ENCODE results near the gene GATAD2A. TPM values are rescaled to one million over a fixed set of nuclear protein-coding genes. Genes with fewer than 3 reads are reported as not detected.

Gene GATAD2A
- total RNA-seq, 1 donor from 2014 or later: 84.0 TPM

DNA sequence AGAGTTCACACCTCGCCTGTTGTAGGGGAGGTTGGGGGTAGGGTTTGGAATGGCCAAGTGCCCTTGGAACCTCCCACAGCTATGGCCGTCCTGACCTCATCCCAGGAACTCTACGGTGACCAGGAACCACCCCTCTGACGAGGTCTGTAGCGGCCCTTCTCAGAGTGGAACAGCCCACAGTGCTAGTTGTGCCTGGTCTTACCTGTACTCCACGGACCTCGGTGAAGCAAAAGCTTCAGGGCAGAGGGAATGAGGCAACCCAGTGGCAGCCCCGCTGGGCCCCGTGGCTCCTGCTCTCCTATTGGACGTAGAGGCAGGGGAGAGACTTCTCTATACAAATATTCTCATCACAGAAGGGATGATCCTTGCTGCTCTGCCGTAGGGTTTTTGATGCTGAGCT, 102.7 kb downstream of the GATAD2A start:
- no peak for DNase-seq
- no peak for TF ChIP-seq CTCF (IDR thresholded peaks at IDR 0.05)
- H3K27ac ChIP-seq: no peak overlapping the region
- no peaks in the 10 kb centered on the region for H3K27me3 ChIP-seq (ENCODE audit: low read depth)
- intact Hi-C loops (cut with DNase I): no loop called here
- peaks cover 54% of the 10 kb centered on the region for H3K36me3 ChIP-seq
- no peaks in the 10 kb centered on the region for H3K9me3 ChIP-seq
- no peaks in the 10 kb centered on the region for H3K4me1 ChIP-seq
- ATAC-seq: no peak
- no peak overlapping the region for H3K4me3 ChIP-seq

DNA sequence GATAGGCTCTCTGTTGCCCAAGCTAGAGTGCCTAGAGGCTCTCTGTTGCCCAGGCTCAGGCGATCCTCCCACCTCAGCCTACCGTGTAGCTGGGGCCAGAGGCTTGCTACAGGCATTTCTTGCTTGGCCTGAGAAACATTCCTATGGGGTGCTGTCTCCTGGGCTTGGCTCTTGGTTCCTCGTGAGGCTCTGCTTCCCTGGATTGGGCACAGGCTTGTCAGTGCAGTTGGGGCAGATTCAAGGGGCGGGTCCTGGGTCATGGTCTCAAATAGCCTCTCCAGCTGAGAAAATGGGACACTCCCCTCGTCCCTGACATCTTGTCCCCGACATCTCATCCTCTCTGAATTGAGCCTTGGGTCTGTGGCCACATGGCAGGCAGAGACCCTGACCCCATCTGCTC, 105.0 kb downstream of the GATAD2A start:
- intact Hi-C loops (cut with DNase I): no loop called here
- no peak for ATAC-seq

DNA sequence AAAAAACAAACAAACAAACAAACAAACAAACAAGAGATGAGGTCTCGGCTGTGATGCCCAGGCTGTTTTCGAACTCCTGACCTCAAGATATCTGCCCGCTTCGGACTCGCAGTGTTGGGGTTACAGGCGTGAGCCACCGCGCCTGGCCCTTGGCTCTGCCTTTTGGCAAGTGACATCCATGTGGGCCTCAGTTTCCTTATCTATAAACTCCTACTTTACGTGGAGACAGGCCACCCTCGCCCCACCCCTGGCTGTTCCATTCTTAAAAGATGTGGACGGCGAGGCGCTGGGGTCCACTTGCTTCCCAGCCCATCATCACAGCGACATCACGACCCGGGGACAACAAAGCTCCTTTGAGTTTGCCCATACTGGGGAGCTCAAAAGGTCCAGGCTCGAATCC, 108.2 kb downstream of the GATAD2A start:
- intact Hi-C loops (cut with DNase I): no loop called here
- Histone ChIP-seq H3K27me3 (ENCODE audit: low read depth) (no peaks in the 10 kb centered on the region), H3K4me3 (no peak overlapping the region), H3K9me3 (no peaks in the 10 kb centered on the region), H3K27ac (no peak overlapping the region), H3K36me3 (peaks cover under 1% of the 10 kb centered on the region), H3K4me1 (peaks cover 23% of the 10 kb centered on the region)
- no peak for ATAC-seq
- DNase-seq: no peak
- no peak for TF ChIP-seq CTCF (IDR thresholded peaks at IDR 0.05)

More for the DNA sequence above, 105.0 kb downstream of the GATAD2A start:
- no peak for DNase-seq
- TF ChIP-seq CTCF (IDR thresholded peaks at IDR 0.05): no peak
- H3K4me1 ChIP-seq: peaks cover 5% of the 10 kb centered on the region
- no peak overlapping the region for H3K27ac ChIP-seq
- peaks cover 32% of the 10 kb centered on the region for H3K36me3 ChIP-seq
- H3K27me3 ChIP-seq (ENCODE audit: low read depth): no peaks in the 10 kb centered on the region
- no peaks in the 10 kb centered on the region for H3K9me3 ChIP-seq
- H3K4me3 ChIP-seq: no peak overlapping the region

- DNase-seq (no peak), ATAC-seq (no peak)
- H3K4me3 ChIP-seq: peak overlapping the region; percentile 23
- TF ChIP-seq CTCF (IDR thresholded peaks at IDR 0.05): no peak
- intact Hi-C loops (cut with DNase I): no loop called here
- no peaks in the 10 kb centered on the region for H3K9me3 ChIP-seq
- no peaks in the 10 kb centered on the region for H3K27me3 ChIP-seq (ENCODE audit: low read depth)
- H3K4me1 ChIP-seq: peaks cover 23% of the 10 kb centered on the region
- H3K27ac ChIP-seq: no peak overlapping the region
- peaks cover 6% of the 10 kb centered on the region for H3K36me3 ChIP-seq
These were observed 108.8 kb downstream of the GATAD2A start for GRCh38 chr19:19514215-19514657.

DNA sequence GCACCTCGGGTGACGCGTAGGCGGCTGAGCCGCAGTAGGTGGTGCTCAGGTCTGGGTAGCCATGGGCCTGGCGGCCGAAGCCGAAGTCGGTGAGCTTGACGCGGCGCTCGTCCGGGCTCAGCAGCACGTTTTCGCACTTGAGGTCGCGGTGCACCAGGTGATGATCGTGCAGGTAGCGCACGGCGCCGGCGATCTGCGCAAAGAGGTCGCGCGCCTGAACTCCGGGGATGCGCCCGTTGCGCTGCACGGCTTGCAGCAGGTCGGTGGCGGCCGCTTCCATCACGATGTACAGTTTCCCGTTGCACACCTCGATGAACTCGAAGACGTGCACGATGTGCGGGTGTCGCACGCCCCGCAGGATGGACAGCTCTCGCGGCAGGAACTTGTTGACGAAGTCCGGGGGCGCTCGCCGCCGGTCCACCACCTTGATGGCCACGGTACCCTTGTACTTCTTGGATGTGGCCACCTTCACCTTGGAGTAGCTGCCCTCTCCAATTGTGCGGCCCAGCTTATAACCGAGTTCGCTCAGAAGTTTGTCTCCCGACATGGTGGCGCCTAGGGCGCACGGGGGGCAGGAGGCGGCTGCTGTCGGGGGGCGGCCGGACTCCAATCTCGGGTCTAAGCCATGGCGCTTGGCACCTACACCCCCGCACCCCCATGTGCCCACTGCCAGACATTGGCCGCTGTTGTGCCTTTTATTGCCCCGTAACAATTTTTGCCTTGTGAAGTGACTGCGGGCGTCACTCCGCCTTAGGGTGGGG, 109.6 kb downstream of the GATAD2A start, which contains the start of gene TSSK6:
Gene TSSK6 (minus strand): TSS at position 668 of the 761 bp plus-strand sequence. CDS start 121 bp downstream, at position 547.
- H3K4me1 ChIP-seq: peaks cover 23% of the 10 kb centered on the region
- no peaks in the 10 kb centered on the region for H3K9me3 ChIP-seq
- H3K27me3 ChIP-seq (ENCODE audit: low read depth): no peaks in the 10 kb centered on the region
- peak within 1 kb of the TSS; percentile 85 for H3K4me3 ChIP-seq
- H3K36me3 ChIP-seq: peaks cover 14% of the 10 kb centered on the region
- TF ChIP-seq CTCF (IDR thresholded peaks at IDR 0.05): no peak
- H3K27ac ChIP-seq: peak within 1 kb of the TSS; percentile 91
- ATAC-seq (peak in 1 of 2 donors; percentile 1), DNase-seq (no peak)
- intact Hi-C loops (cut with DNase I): no loop called here
